Inflammatory macrophage treated with lipopolysaccharide for 4 hours (primary cell): ENCODE data around the gene SCGB3A2.
A peak's percentile ranks its signal among the peaks of the same experiment; 100 is the strongest.
"Not testable (repeated sequence)": the region's sequence is repeated elsewhere in the genome, so short reads cannot be mapped to it uniquely, and the experiment has no call there.

ENCODE experiments used
- DNase-seq: peaks from one replicate; pipeline ENCODE4 v3.0.0-alpha.2; 2020

SCGB3A2 gene

GRCh38 chr5:147869112-147869511, 9.4 kb upstream of the SCGB3A2 start:
- no peak for DNase-seq

- not testable (repeated sequence) for DNase-seq
These were observed 8.6 kb upstream of the SCGB3A2 start for GRCh38 chr5:147869892-147870291.

DNA sequence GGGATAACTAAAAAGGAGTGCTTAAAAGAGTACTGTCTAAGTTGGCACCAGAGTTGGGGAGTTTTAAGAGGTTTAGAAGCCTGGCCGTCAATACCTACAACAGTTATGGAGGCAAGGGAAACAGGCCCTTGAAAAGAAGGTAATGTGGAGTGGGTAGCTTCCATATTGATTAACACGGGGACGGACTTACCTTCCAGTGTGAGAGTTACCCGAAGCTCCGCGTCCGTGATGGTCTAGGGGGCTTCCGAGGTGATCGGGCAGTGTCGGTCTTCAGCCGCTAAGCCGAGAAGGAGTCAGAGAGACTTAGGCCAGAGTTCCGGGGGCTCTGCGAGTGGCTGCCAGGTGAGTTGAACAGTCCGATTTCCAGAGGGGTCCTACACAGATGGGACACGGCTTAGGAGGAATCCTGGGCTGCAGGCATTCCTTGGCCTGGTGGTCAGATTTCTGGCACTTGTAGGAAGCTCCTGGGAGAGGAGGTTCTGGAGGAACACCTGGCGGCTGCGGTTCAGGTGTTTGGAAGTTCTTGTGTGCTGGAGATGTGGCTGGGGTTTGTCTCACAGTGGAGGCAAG, 6.4 kb upstream of the SCGB3A2 start:
- not testable (repeated sequence) for DNase-seq

- DNase-seq: not testable (repeated sequence)
These were observed 5.6 kb upstream of the SCGB3A2 start for GRCh38 chr5:147872744-147873435.

DNA sequence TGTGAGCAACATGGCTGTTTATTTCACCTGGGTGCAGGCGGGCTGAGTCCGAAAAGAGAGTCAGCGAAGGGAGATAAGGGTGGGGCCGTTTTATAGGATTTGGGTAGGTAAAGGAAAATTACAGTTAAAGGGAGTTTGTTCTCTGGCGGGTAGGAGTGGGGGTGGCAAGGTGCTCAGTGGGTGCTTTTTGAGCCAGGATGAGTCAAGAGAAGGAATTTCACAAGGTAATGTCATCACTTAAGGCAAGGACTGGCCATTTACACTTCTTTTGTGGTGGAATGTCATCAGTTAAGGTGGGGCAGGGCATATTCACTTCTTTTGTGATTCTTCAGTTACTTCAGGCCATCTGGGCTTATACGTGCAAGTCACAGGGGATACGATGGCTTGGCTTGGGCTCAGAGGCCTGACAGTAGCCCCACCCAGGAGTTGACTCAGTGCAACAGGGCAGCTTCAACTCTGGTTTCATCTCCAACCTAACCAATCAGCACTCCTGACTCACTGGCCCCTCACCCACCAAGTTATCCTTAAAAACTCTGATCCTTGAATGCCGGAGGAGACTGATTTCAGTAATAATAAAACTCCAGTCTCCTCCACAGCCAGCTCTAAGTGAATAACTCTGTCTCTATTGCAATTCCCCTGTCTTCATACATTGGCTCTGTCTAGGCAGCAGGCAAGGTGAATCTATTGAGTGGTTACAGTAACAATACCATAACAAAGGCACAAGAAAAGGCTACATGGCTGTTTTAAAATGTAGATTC, 4.2 kb upstream of the SCGB3A2 start:
- DNase-seq: not testable (repeated sequence)

DNA sequence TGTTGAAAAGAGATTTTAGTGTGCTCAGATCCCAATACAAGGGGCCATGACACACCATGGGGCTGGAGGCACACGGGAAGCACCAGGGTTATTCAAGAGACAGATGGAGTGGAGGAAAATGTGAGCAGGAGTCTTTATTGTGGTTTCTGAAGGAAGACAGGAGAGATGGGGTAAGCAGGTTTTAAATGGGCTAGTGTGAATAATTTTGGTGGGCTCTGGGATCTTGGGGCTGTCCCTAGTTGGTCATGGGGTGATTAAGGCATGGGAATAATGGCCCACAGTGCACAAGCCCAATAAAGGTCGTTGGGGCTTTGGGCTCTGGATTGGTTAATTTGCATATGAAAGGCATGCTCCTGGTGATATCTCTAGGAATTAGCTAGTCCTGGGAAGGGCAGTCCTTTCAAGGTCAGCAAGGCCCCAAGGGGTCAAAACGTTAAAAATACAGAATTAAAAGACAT, 3.6 kb upstream of the SCGB3A2 start:
- DNase-seq: no peak

DNA sequence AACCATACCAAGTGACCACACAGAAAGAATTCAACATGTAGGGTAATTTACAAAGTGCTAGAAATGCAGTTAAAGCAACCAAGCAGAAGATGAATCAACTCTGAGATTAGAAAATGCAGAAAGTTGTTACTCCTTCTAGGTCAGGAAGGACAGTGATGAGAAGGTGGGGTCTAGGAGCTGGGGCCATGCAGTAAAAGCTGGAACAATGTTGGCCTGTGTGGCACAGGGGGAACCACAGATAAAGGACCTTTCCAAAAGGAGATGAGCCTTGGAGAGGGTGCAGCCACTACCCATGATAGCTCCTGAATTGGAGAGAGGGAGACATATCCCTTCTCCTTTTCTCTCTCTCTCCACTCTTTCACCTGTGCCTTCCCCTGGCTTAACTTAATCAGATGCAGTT, 2.4 kb upstream of the SCGB3A2 start:
- DNase-seq: no peak

DNA sequence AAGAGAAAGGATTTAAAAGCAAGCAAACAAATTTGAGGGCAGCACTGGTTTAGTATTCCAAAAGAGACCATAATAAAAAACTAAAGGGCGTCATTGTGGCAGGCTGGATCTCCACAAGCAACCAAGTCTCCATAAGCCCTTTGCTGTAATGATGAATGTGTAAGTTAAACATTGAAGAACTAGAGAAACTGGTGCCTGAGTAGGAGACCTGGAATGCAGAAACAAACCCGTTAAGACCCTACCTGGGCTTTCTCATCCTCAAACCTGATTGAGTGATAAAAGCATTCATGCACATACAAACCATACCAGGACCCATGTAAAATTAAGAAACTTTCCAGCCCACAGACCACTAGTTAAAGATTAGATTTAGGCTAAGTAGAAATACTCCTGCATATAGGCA, 1.9 kb upstream of the SCGB3A2 start:
- DNase-seq: no peak

- no peak for DNase-seq
These were observed 1.3 kb downstream of the SCGB3A2 start for GRCh38 chr5:147879784-147880183.

DNA sequence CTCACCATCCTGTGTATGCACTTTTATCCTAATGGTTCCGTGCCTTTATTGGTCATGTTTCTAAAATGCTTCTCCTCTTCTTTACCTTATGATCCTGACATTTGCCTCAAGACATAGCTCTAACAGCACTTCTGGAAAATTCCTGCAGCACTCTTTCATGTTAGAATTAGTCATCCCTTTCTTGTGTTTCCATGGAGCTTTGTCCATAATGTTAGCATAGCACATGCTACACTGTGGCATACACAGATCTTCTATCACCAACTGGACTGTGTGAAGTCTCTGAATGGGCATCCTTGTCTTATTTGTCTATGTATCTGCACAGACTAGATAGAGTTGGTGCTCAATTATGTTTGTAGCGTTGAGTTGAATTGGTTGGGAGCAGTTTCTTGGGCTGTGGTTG, 2.0 kb downstream of the SCGB3A2 start:
- DNase-seq: no peak

GRCh38 chr5:147882586-147883313, 4.2 kb downstream of the SCGB3A2 start:
- no peak for DNase-seq

- DNase-seq: peak; percentile 43
These were observed 8.6 kb downstream of the SCGB3A2 start for GRCh38 chr5:147887026-147887627.

GRCh38 chr5:147887930-147888329, 9.4 kb downstream of the SCGB3A2 start:
- DNase-seq: peak; percentile 37

GRCh38 chr5:147892696-147893296, 14.3 kb downstream of the SCGB3A2 start:
- DNase-seq: no peak

DNA sequence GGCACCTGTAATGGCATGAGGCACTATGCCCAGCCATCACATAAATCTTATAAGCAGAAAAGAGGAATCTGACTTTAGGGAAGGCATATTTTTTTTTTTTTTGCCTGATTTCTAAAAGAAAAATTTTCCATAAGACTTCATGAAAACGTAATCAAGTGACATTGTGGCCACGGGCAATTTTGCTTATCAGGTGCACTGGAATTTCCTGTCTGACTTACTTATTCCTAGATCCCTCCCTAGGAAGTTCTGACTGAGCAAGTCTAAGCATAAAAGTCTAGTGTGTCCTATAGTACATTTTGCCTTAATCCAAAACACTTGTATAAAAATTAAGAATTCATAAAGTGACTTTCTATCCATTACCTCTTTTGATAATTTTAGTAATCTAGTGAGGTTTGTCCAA, 15.3 kb downstream of the SCGB3A2 start:
- DNase-seq: no peak

DNA sequence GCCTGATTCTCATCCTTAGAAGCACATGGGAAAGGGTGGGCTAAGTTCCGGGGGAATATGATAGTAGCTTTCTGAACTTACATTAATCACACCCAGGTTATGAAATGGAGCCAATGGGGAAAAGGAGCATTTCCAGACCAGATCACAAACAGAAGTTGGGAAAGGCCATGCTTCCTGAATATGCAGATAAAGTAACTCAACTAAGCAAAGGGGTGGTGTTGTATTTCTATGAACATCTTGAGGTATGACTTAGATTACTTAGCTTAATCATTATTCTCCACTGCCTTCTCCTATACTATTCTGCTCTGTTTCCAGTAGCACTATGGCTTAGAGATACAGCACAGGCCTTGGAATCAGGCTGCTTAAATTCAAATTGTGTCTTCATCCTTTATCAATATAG, 17.4 kb downstream of the SCGB3A2 start:
- no peak for DNase-seq

- DNase-seq: no peak
These were observed 20.4 kb downstream of the SCGB3A2 start for GRCh38 chr5:147898875-147899401.

- no peak for DNase-seq
These were observed 23.1 kb downstream of the SCGB3A2 start for GRCh38 chr5:147901599-147902039.

- no peak for DNase-seq
These were observed 24.2 kb downstream of the SCGB3A2 start for GRCh38 chr5:147902609-147903115.

- DNase-seq: no peak
These were observed 25.6 kb downstream of the SCGB3A2 start for GRCh38 chr5:147904110-147904509.

DNA sequence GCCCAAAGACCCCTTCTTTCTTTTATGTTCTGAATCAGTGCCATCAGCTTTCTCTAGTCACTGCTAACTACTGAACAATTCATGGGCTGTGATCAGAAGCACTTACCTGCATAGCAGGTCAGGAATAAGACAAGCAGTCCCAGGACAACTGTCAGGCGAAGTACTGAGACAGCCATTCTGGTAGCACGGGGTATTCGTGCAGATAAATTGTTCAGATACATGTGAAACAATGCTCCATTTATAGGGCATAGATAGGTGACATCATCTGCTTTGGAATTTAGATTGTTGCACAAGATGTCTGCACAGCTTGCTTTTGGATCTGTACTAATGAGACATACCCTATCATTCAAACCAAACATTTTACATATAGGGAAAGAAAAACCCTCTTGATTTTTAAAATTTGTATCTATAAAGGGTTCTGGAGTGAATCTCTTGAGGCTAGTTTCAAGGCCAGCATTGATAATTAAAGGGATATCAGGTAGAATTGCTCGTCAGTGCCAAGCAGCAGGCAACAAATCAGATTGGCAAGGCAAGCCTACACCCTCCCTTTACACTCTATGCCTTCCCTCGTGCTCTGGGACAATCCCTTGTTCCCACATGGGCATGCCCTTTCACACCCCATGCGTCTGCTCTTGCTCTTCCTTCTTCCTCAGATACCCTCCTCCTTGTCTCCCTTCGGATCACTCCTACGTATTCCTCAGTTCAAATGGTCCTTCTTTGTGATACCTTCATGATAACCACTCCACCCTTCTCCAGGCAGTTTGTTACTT, 28.0 kb downstream of the SCGB3A2 start, which contains the start of gene C5orf46:
Gene C5orf46 (minus strand): TSS at position 213 of the 770 bp plus-strand sequence. CDS start 37 bp downstream, at position 176.
- DNase-seq: no peak
